ENCODE measurements around the gene EMILIN3.

EMILIN3 gene

GRCh38 chr20:41382791-41383305, 16.2 kb upstream of the EMILIN3 start:
- POLR2A ChIA-PET, result no interaction called here
- no peak for TF ChIP-seq CTCF (IDR thresholded peaks at IDR 0.05; ENCODE audit: control extremely low read depth, extremely low read depth, low read depth, missing control alignments)
- DNase-seq (ENCODE audit: extremely low spot score), result no peak
- CTCF ChIA-PET, result interaction anchor here (1.0 to 1.5 kb wide), 2 partner anchors 15 to 420 kb away, joined by 3 read pairs; no protein-coding TSS in a partner anchor

- ChIA-PET POLR2A (no interaction called here), CTCF (no interaction called here)
- no peak for DNase-seq (ENCODE audit: extremely low spot score)
- no peak for TF ChIP-seq CTCF (IDR thresholded peaks at IDR 0.05; ENCODE audit: control extremely low read depth, extremely low read depth, low read depth, missing control alignments)
Observed at GRCh38 chr20:41380551-41381193, 14.1 kb upstream of the EMILIN3 start.

- CTCF ChIA-PET, result no interaction called here
- no peak for DNase-seq (ENCODE audit: extremely low spot score)
- POLR2A ChIA-PET, result no interaction called here
Observed at GRCh38 chr20:41379551-41379950, 12.9 kb upstream of the EMILIN3 start.

GRCh38 chr20:41377275-41377674, 10.7 kb upstream of the EMILIN3 start:
- DNase-seq (ENCODE audit: extremely low spot score), result no peak
- TF ChIP-seq CTCF (IDR thresholded peaks at IDR 0.05; ENCODE audit: control extremely low read depth, extremely low read depth, low read depth, missing control alignments), result no peak
- POLR2A ChIA-PET, result no interaction called here
- CTCF ChIA-PET, result no interaction called here

More at GRCh38 chr20:41379551-41379950, 12.9 kb upstream of the EMILIN3 start:
- TF ChIP-seq CTCF (IDR thresholded peaks at IDR 0.05; ENCODE audit: control extremely low read depth, extremely low read depth, low read depth, missing control alignments), result no peak

- DNase-seq (ENCODE audit: extremely low spot score), result no peak
- ChIA-PET CTCF (interaction anchor here (1.0 kb wide), 1 partner anchor 10 kb away, joined by 3 read pairs; no protein-coding TSS in a partner anchor), POLR2A (no interaction called here)
- TF ChIP-seq CTCF (IDR thresholded peaks at IDR 0.05; ENCODE audit: control extremely low read depth, extremely low read depth, low read depth, missing control alignments), result no peak
Observed at GRCh38 chr20:41376349-41376748, 9.7 kb upstream of the EMILIN3 start.

- no peak for DNase-seq (ENCODE audit: extremely low spot score)
- ChIA-PET POLR2A (no interaction called here), CTCF (interaction anchor here (1.0 kb wide), 1 partner anchor 10 kb away, joined by 3 read pairs; no protein-coding TSS in a partner anchor)
- no peak for TF ChIP-seq CTCF (IDR thresholded peaks at IDR 0.05; ENCODE audit: control extremely low read depth, extremely low read depth, low read depth, missing control alignments)
Observed at GRCh38 chr20:41375846-41376245, 9.2 kb upstream of the EMILIN3 start.

Measured in GM10248 (cell line).